NCI-H446 (cell line): Measurements from ENCODE around the gene ZBTB37.
"Not testable (repeated sequence)": the region's sequence is repeated elsewhere in the genome, so short reads cannot be mapped to it uniquely, and the experiment has no call there.

Experiments used
- DNase-seq, 2 experiments: peaks; one replicate each; lab custom pipeline; 2025; lab: John Stamatoyannopoulos, UW

ZBTB37 gene

GRCh38 chr1:173868266-173869020 lies at the start of gene ZBTB37:
Gene ZBTB37 (plus strand): TSS chr1:173868380. CDS start chr1:173870226, 1,846 bp downstream.
- DNase-seq, result peak; percentile 84 to 93

GRCh38 chr1:173818459-173818858 lies 49.7 kb upstream of the ZBTB37 start:
- DNase-seq, result no peak

GRCh38 chr1:173821680-173822079 lies 46.5 kb upstream of the ZBTB37 start:
- DNase-seq, result no peak

GRCh38 chr1:173823781-173824314 lies 44.3 kb upstream of the ZBTB37 start:
- no peak for DNase-seq

GRCh38 chr1:173824315-173825081 lies 43.7 kb upstream of the ZBTB37 start, which contains the start of the genes CENPL and DARS2:
Gene CENPL (minus strand): TSS chr1:173824883. CDS start chr1:173811299, 13,584 bp downstream.
Gene DARS2 (plus strand): TSS chr1:173824673. CDS start chr1:173825230, 557 bp downstream.
- peak; percentile 99 for DNase-seq

- no peak for DNase-seq
Measured at GRCh38 chr1:173827611-173828010, 40.6 kb upstream of the ZBTB37 start.

GRCh38 chr1:173832748-173833147 lies 35.4 kb upstream of the ZBTB37 start:
- DNase-seq, result no peak

- DNase-seq, result no peak
Measured at GRCh38 chr1:173852105-173852504, 16.1 kb upstream of the ZBTB37 start.

GRCh38 chr1:173853074-173853473 lies 15.1 kb upstream of the ZBTB37 start:
- DNase-seq, result no peak

- DNase-seq, result no peak
Measured at GRCh38 chr1:173856014-173856413, 12.2 kb upstream of the ZBTB37 start.

GRCh38 chr1:173856903-173857302 lies 11.3 kb upstream of the ZBTB37 start:
- DNase-seq, result no peak

- DNase-seq, result no peak
Measured at GRCh38 chr1:173857363-173857917, 10.7 kb upstream of the ZBTB37 start.

- DNase-seq, result not testable (repeated sequence)
Measured at GRCh38 chr1:173859547-173859946, 8.6 kb upstream of the ZBTB37 start.

GRCh38 chr1:173860065-173860464 lies 8.1 kb upstream of the ZBTB37 start:
- no peak for DNase-seq

- no peak for DNase-seq
Measured at GRCh38 chr1:173861731-173862145, 6.4 kb upstream of the ZBTB37 start.

GRCh38 chr1:173862146-173862768 lies 5.9 kb upstream of the ZBTB37 start:
- not testable (repeated sequence) for DNase-seq

GRCh38 chr1:173862769-173863223 lies 5.4 kb upstream of the ZBTB37 start:
- no peak for DNase-seq

- peak in 1 of 2 experiments; percentile 28 for DNase-seq
Measured at GRCh38 chr1:173863224-173864161, 4.7 kb upstream of the ZBTB37 start.

- DNase-seq, result no peak
Measured at GRCh38 chr1:173864179-173864867, 3.9 kb upstream of the ZBTB37 start.
